ENCODE results near the gene COL9A3.

Gene COL9A3

DNA sequence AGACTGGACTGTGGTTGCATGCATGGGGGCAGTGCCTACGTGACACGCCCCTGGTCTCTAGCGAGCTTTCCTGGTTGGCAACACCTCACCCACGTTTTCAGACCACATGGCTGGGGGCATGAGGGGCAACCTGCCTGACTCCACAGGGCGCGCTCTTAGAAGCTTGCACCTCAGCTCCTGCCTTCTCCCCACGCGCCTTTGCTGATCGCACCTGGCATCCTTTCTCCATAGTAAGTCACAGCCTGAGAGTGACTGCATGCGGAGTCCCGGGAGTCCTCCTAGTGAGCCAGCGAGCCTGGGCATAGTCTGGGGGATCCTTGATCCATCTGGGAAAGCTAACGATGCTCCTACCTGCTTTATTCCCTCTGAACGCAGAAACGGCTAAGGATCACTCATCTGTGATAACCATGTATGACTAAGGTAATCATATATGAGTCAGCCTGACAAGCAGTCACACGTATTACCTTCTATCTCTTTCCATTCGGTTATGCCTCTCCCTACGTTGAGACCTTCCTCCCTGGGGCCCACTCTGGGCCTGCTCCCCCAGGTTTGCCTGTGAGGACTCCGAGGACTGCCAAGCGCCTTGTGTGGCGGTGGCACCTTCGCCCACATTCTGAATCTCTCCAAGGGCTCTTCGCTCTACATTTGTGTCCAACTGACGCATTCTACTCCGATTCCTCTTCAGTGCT lies 40.2 kb downstream of the COL9A3 start:
- no peak for DNase-seq (ENCODE audit: low spot score)

DNA sequence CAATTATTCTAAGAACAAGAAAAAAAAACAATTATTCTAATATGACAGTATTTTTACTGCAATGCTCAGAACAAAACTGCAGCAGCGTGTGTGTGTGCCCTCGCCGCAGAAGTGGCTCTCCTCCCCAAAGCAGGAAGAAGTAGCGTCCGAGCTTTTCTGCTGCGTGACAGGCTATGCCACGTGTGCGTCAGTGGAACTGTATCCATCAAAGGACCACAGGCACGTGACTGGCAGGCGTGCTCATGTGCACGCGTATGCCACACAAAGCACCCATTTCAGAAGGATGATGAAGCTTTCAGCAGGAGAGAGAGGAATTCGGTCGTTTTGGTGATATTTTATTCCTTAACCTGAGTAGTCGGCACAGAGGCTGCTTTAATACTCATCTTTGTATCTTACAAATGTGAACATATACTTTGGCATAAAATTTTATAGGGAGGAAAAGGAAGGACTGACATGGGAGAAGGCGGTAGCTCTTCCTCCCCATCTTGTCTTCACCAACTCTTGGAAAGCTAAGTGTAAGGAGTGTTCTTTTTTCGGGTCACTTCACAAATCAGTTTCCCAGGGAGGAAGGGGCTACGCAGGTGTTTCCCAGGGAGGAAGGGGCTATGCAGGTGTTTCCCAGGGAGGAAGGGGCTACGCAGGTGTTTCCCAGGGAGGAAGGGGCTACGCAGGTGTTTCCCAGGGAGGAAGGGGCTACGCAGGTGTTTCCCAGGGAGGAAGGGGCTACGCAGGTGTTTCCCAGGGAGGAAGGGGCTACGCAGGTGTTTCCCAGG lies 41.4 kb downstream of the COL9A3 start:
- peak; percentile 54 for DNase-seq (ENCODE audit: low spot score)

DNA sequence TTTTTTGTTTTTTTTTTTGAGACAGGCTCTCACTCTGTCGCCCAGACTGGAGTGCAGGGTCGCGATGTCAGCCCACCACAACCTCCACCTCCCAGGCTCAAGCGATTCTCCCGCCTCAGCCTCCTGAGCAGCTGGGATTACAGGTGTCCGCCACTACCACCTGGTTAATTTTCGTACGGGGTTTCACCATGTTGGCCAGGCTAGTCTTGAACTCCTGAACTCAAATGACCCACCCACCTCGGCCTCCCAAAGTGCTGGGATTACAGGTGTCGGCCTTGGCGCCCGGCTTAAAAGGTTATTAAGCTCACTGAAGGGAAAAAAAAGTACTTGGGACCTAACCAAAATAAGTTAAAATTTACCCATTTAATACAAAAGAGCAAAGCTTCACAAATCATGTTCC lies 42.9 kb downstream of the COL9A3 start:
- no peak for DNase-seq (ENCODE audit: low spot score)

DNA sequence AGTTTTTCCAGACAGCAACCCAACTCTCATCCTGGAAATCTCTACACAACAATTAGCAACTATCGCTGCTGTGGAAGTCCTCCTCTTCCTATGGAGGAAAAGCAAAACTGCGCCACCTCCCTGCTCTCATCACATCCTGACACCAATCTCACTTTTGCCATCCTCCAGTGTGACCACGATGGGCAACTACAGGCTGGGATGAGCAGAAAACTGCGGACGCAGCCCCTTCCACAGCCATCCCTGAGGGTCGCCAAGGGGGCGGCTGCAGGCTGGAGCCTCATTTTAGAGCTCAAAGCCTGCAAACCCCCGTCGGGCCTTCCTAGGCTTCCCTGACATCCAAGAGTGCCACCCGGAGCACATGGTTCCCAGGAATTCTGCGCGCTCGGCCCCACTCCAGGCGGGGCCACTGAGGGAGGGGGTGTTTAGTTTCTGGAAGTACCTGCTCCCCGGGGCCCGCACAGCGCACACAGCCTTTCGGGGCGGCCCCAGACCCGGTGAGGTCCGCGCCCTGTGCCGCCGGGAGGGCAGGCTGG lies 43.6 kb downstream of the COL9A3 start:
- peak; percentile 80 for DNase-seq (ENCODE audit: low spot score)

GRCh38 chr20:62860924-62861691 lies 44.3 kb downstream of the COL9A3 start:
- DNase-seq (ENCODE audit: low spot score), result no peak

- DNase-seq (ENCODE audit: low spot score), result peak; percentile 67
Observed at GRCh38 chr20:62861726-62862336, 45.0 kb downstream of the COL9A3 start, which contains the start of gene TCFL5. Gene TCFL5, minus strand, starts transcription at chr20:62861822. Its CDS starts 152 bp downstream, at chr20:62861670.

GRCh38 chr20:62864207-62864606 lies 47.4 kb downstream of the COL9A3 start:
- no peak for DNase-seq (ENCODE audit: low spot score)

GRCh38 chr20:62872184-62872847 lies 55.5 kb downstream of the COL9A3 start:
- DNase-seq (ENCODE audit: low spot score), result no peak

- DNase-seq (ENCODE audit: low spot score), result no peak
Observed at GRCh38 chr20:62872862-62873261, 56.0 kb downstream of the COL9A3 start.

GRCh38 chr20:62873280-62873679 lies 56.4 kb downstream of the COL9A3 start:
- no peak for DNase-seq (ENCODE audit: low spot score)

- peak; percentile 54 for DNase-seq (ENCODE audit: low spot score)
Observed at GRCh38 chr20:62873681-62874031, 56.8 kb downstream of the COL9A3 start.

DNA sequence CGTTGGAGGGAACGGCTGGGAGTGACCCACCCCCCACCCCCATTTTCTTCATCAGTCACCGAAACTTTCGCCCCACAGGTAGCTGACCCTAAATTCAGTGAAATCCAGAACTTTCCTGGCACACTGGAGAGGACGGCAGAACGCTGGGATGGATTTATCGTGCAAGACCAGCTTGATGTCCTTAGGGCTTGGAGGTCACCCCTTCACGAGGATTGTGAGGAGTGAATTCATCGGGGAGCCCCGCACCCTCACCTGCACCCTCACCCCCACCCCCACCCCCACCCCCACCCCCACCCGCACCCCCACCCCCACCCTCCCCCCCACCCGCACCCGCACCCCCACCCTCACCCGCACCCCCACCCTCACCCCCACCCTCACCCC lies 58.1 kb downstream of the COL9A3 start:
- DNase-seq (ENCODE audit: low spot score), result no peak

DNA sequence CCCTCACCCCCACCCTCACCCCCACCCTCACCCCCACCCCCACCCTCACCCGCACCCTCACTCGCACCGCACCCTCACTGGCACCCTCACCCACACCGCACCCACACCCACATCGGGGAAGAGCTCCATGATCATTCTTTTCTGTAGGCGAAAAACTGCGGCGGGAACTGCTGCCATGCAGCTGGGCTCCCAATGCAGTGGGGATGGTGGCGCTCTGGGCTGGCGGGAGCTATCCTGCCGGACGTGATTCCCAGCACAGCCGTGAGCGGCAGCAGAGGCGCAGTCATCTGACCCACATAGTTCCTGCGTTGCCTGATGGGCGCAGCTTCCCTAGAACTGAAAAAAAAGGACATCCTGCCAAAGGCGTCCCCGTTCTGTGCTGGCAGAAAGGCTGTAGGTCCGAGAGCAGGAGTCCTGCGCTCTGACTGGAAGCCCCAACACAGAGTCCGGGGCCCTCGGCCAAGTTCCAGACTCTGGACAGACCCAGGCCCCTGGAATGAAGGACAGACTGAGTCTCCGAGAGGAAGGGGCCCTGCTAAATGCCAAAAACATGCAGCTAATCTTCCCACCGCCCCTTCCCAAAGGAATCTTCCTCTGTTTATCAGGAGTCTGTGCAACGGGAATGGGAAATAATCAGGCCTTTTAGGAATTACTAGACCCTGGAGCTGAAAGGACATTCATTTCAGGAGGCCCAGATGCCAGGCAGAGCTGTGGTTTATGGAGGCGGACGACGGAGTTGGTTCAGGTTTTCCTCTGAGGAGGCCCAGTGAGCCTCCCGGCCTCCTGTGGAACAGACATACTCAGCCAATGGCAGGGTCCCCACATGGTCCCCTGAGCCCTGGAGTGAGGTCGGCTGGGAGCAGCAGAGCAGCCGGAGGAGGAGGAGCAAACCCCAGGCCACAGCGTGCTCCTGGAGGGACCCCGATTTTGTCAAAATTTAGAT lies 58.8 kb downstream of the COL9A3 start:
- DNase-seq (ENCODE audit: low spot score), result peak; percentile 72

- DNase-seq (ENCODE audit: low spot score), result no peak
Observed at GRCh38 chr20:62876501-62876901, 59.7 kb downstream of the COL9A3 start.

DNA sequence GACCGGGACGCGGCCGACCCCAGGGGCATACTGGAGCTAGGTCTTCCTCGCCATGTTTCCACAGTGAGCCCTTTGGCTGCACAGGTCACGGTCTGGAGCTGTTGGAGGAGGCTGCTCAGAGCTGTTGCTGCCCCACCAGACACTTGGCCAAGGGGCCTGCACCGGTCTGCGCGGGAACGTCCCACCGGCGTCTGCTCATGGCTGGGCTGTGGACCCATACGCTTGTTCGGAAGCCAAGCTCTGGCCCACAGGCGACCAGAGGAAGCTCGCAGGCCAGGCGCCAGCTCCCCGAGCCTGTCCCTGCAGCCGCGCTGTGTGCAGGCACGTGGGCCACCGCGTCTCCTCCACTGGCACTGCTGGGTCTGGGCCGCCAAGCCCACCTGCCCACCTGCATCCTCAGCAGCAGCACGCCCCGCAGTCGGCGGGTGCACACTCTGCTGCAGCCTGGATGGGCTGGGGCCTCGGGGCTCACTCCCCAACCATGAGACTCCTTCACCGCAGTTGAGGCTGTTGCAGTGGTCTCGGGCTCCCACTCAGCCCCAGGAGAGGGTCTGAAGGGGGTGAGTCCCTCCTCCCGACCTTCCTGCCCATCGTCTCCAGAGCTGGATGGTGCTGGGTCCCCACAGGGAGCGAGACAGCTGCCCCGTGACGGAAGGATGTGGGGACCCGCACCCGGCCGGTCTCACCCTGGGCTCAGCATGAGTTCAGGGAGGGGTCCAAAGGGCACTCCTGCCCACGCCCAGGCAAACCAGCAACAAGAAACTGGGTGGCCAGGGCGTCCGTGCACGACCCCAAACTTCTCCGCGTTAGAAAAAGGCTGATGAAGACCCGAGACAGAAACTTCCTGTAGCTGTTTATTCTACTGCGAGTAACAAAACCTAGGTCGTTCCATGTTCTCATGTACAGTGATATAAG lies 60.3 kb downstream of the COL9A3 start:
- DNase-seq (ENCODE audit: low spot score), result no peak

DNA sequence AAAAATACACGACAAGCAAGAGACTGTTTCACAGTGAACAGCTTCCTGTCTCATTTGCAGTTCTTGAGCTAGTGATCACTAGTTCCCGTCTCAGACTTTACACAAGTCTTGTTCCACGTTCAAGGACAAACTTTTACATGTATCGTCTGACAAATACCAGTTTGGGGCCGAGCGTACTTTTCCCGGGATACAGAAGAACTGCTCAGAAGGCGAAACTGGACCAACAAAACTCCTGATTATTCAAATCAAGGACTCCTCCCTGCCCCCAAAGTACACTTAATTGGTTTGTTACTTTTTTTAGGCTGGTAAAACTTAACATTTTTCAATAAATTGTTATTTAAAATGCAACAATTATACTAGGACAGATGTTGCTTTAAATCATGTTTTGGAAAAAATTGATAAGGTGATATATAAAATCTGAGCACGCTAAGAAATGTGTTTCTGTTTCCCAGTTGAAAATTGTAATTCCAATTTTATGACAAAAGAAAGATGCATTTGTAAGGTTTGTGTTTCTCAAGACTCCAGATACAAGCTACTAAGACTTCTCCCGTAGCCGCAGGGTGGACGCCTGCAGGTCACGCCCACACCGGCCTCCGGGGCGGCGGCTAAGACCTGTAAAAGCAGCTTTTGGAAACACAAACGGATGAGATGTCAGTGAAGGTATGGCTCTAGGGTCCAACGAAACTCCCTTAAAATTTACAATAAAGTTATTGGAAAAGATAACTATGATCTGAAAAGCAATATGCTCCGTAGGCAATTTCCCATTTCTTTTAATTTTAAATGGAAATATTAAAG lies 61.6 kb downstream of the COL9A3 start:
- no peak for DNase-seq (ENCODE audit: low spot score)

GRCh38 chr20:62879275-62880146 lies 62.7 kb downstream of the COL9A3 start:
- DNase-seq (ENCODE audit: low spot score), result no peak

Measured in pons (tissue), 1 donor.